ENCODE results near the gene RPF1.

- no peak for TF ChIP-seq CTCF (IDR thresholded peaks at IDR 0.05)
- no peak for TF ChIP-seq POLR2A (IDR thresholded peaks at IDR 0.05)
- TF ChIP-seq EP300 (IDR thresholded peaks at IDR 0.05): no peak
- no peak for TF ChIP-seq POLR2AphosphoS5 (IDR thresholded peaks at IDR 0.05)
Measured at GRCh38 chr1:84538599-84538998, 59.5 kb downstream of the RPF1 start.

Data from gastroesophageal sphincter (tissue), 3 donors.